ENCODE data around the gene TMCO4.

Gene TMCO4

GRCh38 chr1:19744335-19744743 is 55.4 kb downstream of the TMCO4 start:
- DNase-seq: no peak

- no peak for DNase-seq
Measured at GRCh38 chr1:19743793-19744192, 55.9 kb downstream of the TMCO4 start.

- no peak for DNase-seq
Measured at GRCh38 chr1:19743180-19743579, 56.5 kb downstream of the TMCO4 start.

DNA sequence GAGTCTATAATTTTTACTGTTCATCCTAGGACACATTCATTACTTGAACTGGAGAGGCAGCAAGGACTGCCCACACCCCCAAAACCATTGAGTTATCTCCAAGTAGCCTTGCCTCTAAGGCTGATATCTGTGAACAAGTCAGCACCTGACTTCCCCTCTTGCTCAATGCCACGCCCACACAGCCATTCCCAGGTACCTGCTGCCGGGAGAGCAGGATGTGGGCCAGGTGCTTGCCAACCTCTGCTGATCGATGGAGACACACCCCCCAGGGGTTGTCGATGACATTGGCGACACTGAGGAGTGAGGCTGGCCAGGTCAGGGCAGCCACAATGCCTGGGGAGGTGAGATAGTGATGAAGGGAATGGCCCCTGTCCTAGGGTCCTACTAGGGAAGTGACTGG is 60.1 kb downstream of the TMCO4 start:
- no peak for DNase-seq

GRCh38 chr1:19738669-19739068 is 61.0 kb downstream of the TMCO4 start:
- DNase-seq: no peak

DNA sequence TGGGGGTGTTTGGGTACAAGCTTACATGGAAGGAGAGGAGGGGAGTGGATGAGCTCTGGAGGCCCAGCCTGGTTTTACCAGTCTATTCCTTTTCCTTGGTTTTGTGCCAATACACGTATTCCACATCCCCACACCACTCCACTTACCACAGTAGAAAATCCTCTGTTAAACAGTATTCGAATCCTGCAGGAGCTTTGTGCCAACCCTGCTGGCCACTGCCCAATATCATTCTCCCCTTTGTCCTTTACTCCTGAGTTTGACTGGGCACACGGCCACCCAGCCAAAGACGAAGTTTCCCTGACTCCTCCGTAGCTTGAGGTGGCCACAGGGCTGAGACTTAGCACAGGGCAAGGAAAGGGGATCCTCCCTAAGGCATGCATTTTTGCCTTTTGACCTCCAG is 61.6 kb downstream of the TMCO4 start:
- DNase-seq: no peak

DNA sequence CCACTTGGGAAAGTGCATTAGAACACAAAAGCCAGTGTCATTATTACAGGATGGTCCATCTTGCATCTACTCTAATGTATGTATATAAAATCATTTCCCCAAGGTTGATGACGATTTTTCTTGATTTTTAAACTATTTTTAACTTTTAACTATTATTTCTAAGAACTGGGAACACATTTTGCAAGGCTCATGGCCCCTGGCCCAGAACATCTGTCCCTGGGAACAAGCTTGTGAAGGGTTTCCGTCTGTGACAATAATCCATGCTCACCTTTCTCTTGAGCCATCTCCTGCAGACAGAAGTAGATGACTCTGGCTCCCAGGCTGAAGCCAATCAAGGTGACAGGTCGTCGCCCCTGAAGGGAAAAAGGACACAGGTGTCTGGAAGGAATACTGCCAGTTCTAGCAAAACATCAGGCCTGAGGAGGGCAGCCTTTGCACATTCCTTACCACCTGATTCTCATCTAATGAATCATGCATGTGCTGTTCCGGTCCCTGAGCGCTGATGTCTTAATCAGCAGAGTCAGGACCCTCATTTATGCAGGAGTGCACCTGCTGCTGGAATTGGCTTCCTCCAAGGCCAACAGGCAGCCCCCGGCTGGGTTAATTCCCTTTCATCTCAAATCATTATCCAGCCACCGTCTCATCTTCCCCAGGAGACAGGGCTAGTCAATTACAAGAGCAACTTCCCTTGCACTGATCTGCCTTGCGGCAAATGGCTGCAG is 62.5 kb downstream of the TMCO4 start:
- DNase-seq: no peak

- DNase-seq: no peak
Measured at GRCh38 chr1:19735440-19736127, 64.1 kb downstream of the TMCO4 start.

GRCh38 chr1:19734472-19734999 is 65.2 kb downstream of the TMCO4 start:
- DNase-seq: no peak

DNA sequence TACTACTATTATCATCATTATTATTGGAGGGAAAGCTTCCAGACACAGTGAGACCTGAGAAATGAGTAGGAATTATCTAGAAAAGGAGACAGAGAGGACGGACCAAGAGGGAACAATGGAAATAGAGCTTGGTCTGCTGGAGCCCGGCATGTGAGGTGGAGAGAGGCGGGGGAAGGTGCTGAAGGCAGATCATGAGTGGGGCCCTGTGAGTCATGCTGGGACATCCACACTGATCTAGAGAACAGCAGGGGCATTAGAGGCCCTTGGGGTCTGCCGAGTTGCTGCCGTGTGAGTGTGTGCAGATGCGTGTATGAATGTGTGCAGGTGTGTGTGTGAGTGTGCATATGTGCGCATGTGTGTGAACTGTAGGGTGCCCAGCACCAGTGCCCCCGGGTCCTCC is 65.7 kb downstream of the TMCO4 start:
- DNase-seq: no peak

GRCh38 chr1:19733615-19734014 is 66.1 kb downstream of the TMCO4 start:
- no peak for DNase-seq

GRCh38 chr1:19731311-19731821 is 68.3 kb downstream of the TMCO4 start:
- no peak for DNase-seq

- DNase-seq: no peak
Measured at GRCh38 chr1:19730793-19731192, 68.9 kb downstream of the TMCO4 start.

GRCh38 chr1:19730232-19730631 is 69.5 kb downstream of the TMCO4 start:
- no peak for DNase-seq

DNA sequence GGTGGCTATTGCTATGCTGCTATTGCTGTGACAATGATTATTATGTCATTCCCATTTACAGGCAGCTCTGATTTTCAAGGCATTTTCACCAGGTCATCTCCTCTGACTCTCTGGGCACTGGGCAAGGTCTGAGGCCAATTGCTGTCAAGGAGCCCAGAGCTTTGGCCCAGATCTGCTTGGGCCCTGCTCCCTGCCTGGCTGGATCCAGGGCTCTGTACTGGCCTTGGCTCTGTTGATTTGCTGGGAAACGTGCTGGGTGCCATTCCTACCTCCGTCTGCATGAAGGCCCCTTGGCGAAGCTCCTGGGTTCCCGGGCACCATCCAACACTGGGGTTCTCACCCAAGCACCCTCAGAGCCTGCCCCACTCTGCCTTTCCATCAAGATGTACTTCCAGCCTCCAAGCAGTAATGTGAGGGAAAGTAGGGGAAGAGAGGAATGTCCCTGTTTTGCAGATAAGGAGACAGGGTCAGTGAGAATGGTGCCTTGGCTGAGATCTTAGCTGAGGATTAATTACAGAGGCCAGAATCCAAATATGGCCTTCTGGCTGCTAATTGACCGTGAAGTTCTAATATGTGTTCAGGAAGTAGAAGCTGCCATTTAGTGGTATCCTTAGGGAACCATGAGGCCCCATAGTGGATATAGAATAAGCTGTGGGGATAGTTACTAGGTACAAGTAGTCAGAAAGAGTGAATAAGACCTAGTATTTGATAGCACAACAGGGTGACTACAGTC is 71.1 kb downstream of the TMCO4 start:
- no peak for DNase-seq

DNA sequence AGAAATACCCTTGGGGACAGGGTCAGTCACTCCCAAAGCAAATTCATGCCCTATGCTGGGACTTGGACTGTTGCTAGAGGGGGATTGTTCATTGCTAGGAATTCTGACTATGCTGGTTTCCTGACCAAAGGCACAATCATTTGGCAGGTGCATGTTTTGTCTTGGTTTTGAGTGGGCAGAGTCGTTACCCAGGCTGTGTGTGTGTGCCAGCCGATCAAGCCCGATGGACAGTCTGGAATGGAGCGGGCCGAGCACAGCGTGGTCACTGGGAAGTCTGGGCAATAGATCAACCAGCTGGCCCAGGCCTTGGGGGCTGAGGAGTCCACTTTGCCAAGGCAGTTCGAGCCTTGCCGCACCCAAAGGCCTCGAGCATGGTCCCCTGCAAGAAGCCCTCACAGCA is 74.1 kb downstream of the TMCO4 start:
- no peak for DNase-seq

GRCh38 chr1:19723874-19724273 is 75.8 kb downstream of the TMCO4 start:
- DNase-seq: no peak

DNA sequence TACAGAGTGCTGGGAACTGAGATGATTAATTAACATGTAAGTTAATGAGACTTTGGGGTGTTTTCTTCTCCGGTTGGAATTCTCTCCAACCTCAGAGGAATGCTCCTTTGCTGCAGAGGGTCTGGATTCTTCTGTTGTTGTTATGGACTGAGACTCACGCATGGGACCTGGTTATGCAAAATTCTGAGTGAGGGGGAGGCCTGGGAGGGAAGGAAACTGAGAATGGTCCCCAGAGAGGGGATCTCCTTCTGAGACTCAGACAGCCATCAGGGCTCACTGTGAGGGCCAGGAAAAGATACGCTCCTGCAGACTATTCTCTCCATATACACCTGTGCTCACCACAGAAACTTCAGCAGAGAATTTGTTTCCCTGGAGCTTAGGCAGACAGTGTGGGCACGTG is 78.7 kb downstream of the TMCO4 start:
- DNase-seq: no peak

- no peak for DNase-seq
Measured at GRCh38 chr1:19720174-19720573, 79.5 kb downstream of the TMCO4 start.

- DNase-seq: no peak
Measured at GRCh38 chr1:19717467-19717866, 82.2 kb downstream of the TMCO4 start.

GRCh38 chr1:19715334-19716203 is 84.1 kb downstream of the TMCO4 start:
- DNase-seq: peak; percentile 96

- DNase-seq: peak; percentile 15
Measured at GRCh38 chr1:19712928-19713327, 86.8 kb downstream of the TMCO4 start.
